SW 1271 (cell line): Measurements from ENCODE around the gene APBA2.
"Not testable (repeated sequence)": the region's sequence is repeated elsewhere in the genome, so short reads cannot be mapped to it uniquely, and the experiment has no call there.

Source experiments
- DNase-seq, 2 experiments: peaks; one replicate each; lab custom pipeline; 2025; lab: John Stamatoyannopoulos, UW

The APBA2 gene

DNA sequence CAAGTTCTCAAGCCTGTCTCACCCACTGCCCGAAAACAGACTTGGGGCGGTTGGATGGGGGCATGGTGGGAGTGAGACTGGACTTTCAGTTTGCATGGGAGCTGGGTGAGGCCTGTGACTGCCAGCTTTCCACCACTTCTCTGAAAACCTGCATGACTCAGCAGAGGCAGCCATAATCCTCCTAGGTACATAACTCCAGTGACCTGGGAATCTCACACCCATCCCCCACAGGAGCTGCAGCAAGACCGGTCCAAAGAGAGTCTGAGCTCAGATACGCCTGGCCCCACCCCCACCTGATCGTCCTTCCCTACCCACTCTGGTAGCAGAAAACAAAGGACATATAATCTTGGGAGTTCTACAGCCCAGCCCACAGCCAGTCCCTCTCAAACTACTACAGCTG lies 276.6 kb downstream of the APBA2 start:
- DNase-seq, result no peak

DNA sequence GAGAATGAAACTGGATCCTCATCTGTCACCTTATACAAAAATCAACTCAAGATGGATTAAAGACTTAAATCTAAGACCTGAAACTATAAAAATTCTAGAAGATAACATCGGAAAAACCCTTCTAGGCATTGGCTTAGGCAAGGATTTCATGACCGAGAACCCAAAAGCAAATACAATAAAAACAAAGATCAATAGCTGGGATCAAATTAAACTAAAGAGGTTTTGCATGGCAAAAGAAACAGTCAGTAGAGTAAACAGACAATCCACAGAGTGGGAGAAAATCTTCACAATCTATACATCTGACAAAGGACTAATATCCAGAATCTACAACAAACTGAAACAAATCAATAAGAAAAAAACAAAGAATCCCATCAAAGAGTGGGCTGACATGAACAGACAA lies 281.3 kb downstream of the APBA2 start:
- DNase-seq, result not testable (repeated sequence)
